H1 (cell line): ENCODE results near the gene NEK3. TPM values are rescaled to one million over a fixed set of nuclear protein-coding genes. Genes with fewer than 3 reads are reported as not detected.

Source experiments
- BACH1 ChIP-seq: IDR thresholded peaks from 2 replicates; pipeline ENCODE4 v1.6.1; 2012; ENCODE audit warnings: low read length, improper control_type of control experiment
- polyA plus RNA-seq, 7 experiments: library from polyadenylated mRNA; depleted of rRNA in 3 of 7; stranded (reverse) in 5 of 7; unstranded in 2 of 7; fragments of >200 nt in 5 of 7; fragments of 200-250 nt in 2 of 7; gene quantifications; 1 replicate in 5 of 7; 2 replicates in 1 of 7; 4 replicates in 1 of 7; pipeline versions ENCODE4 v1.2.1 to v1.2.3, GENCODE V29; 2011 to 2013; ENCODE audit warnings: missing spikeins in 2 of 7, mixed read lengths in 2 of 7
- total RNA-seq: library from RNA; stranded (reverse); fragmentation: NEBNext Ultra II Directional; extraction: Animal tissue kit (Norgen Biotek cat#: 25700); gene quantifications from 2 replicates; pipeline ENCODE4 v1.2.1, GENCODE V29; 2021
- TF ChIP-seq, protein P1 (sequence below): fragments of 300-600 bp; sonication (generic); IDR thresholded peaks from 2 replicates; pipeline ENCODE4 v1.7.1; 2012; ENCODE audit warnings: low read length, moderate library complexity, mild to moderate bottlenecking, inconsistent platforms; ENCODE audit not compliant: insufficient replicate concordance
- TF ChIP-seq, protein P2 (sequence below): IDR thresholded peaks from 2 replicates; pipeline ENCODE4 v1.6.1; 2011; ENCODE audit warnings: low read depth, mild to moderate bottlenecking, low read length; ENCODE audit not compliant: insufficient read depth

The NEK3 gene
- total and polyA plus RNA-seq, 2 of the 8 experiments (the other 6 are each of a cell fraction or from before 2014, with no cell fraction given): 11.4 to 26.0 TPM

DNA sequence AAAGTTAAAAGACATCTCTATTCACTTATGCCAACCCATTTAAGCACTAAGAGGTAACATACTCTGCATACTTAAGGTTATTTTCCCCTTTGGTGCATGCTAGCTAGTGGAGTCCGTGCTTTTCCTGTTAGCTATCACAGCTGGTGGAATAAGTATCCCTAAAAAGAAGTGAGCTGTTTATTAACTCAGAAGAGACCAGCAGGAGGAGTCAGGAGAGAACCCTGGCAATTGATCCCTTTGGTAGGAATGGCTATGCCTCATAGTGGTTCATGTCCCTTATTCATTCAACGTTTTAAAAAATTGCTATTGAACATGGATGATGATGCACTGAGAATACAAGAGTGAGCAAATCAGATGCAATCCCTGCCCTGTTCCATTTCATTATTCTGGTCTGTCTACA lies 18.1 kb downstream of the NEK3 start (continued):
- TF ChIP-seq, protein P1, sequence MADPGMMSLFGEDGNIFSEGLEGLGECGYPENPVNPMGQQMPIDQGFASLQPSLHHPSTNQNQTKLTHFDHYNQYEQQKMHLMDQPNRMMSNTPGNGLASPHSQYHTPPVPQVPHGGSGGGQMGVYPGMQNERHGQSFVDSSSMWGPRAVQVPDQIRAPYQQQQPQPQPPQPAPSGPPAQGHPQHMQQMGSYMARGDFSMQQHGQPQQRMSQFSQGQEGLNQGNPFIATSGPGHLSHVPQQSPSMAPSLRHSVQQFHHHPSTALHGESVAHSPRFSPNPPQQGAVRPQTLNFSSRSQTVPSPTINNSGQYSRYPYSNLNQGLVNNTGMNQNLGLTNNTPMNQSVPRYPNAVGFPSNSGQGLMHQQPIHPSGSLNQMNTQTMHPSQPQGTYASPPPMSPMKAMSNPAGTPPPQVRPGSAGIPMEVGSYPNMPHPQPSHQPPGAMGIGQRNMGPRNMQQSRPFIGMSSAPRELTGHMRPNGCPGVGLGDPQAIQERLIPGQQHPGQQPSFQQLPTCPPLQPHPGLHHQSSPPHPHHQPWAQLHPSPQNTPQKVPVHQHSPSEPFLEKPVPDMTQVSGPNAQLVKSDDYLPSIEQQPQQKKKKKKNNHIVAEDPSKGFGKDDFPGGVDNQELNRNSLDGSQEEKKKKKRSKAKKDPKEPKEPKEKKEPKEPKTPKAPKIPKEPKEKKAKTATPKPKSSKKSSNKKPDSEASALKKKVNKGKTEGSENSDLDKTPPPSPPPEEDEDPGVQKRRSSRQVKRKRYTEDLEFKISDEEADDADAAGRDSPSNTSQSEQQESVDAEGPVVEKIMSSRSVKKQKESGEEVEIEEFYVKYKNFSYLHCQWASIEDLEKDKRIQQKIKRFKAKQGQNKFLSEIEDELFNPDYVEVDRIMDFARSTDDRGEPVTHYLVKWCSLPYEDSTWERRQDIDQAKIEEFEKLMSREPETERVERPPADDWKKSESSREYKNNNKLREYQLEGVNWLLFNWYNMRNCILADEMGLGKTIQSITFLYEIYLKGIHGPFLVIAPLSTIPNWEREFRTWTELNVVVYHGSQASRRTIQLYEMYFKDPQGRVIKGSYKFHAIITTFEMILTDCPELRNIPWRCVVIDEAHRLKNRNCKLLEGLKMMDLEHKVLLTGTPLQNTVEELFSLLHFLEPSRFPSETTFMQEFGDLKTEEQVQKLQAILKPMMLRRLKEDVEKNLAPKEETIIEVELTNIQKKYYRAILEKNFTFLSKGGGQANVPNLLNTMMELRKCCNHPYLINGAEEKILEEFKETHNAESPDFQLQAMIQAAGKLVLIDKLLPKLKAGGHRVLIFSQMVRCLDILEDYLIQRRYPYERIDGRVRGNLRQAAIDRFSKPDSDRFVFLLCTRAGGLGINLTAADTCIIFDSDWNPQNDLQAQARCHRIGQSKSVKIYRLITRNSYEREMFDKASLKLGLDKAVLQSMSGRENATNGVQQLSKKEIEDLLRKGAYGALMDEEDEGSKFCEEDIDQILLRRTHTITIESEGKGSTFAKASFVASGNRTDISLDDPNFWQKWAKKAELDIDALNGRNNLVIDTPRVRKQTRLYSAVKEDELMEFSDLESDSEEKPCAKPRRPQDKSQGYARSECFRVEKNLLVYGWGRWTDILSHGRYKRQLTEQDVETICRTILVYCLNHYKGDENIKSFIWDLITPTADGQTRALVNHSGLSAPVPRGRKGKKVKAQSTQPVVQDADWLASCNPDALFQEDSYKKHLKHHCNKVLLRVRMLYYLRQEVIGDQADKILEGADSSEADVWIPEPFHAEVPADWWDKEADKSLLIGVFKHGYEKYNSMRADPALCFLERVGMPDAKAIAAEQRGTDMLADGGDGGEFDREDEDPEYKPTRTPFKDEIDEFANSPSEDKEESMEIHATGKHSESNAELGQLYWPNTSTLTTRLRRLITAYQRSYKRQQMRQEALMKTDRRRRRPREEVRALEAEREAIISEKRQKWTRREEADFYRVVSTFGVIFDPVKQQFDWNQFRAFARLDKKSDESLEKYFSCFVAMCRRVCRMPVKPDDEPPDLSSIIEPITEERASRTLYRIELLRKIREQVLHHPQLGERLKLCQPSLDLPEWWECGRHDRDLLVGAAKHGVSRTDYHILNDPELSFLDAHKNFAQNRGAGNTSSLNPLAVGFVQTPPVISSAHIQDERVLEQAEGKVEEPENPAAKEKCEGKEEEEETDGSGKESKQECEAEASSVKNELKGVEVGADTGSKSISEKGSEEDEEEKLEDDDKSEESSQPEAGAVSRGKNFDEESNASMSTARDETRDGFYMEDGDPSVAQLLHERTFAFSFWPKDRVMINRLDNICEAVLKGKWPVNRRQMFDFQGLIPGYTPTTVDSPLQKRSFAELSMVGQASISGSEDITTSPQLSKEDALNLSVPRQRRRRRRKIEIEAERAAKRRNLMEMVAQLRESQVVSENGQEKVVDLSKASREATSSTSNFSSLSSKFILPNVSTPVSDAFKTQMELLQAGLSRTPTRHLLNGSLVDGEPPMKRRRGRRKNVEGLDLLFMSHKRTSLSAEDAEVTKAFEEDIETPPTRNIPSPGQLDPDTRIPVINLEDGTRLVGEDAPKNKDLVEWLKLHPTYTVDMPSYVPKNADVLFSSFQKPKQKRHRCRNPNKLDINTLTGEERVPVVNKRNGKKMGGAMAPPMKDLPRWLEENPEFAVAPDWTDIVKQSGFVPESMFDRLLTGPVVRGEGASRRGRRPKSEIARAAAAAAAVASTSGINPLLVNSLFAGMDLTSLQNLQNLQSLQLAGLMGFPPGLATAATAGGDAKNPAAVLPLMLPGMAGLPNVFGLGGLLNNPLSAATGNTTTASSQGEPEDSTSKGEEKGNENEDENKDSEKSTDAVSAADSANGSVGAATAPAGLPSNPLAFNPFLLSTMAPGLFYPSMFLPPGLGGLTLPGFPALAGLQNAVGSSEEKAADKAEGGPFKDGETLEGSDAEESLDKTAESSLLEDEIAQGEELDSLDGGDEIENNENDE: no peak
- TF ChIP-seq, protein P2, sequence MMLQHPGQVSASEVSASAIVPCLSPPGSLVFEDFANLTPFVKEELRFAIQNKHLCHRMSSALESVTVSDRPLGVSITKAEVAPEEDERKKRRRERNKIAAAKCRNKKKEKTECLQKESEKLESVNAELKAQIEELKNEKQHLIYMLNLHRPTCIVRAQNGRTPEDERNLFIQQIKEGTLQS: no peak
- no peak for TF ChIP-seq BACH1
- TF ChIP-seq, all 59 proteins: peak for 0
